HCT116 (cell line): Measurements from ENCODE around the gene FTSJ1.

Experiments
- POLR2A ChIP-seq: IDR thresholded peaks from 2 replicates; pipeline ENCODE4 v1.7.0; 2011; ENCODE audit warnings: borderline replicate concordance; ENCODE audit not compliant: insufficient read depth, insufficient read length; ENCODE audit errors: extremely low read depth
- YY1 ChIP-seq: IDR thresholded peaks from 2 replicates; pipeline ENCODE4 v1.6.1; 2011; ENCODE audit warnings: low read length, low read depth, moderate library complexity, mild to moderate bottlenecking; ENCODE audit not compliant: insufficient replicate concordance; ENCODE audit errors: extremely low read depth

DNA sequence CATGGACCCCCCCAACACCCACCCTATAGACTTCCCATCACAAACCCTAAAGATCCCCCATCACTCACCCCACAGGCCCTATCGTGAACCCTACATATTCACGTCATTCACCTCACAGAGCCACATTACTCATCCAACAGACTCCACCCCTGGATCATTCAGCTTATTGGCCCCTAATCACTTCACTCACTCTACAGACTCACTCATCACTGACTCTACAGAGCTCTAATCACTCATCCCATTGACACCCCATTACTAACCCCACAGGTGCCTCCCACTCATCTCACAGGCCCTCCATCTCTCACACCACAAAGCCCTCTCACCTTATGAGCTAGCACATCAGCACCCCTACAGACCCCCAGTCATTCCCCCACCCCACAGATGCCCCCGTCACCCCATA lies 57.2 kb downstream of the FTSJ1 start:
- TF ChIP-seq YY1 (no peak), POLR2A (no peak)
